IMR-90 (cell line): Measurements from ENCODE around the gene ARX. TPM values are rescaled to one million over a fixed set of nuclear protein-coding genes. Genes with fewer than 3 reads are reported as not detected.

Source experiments
- ATAC-seq: fragments of 200-7000 bp; cut with Tn5 transposase; 2 replicates; pipeline ENCODE4 v1.9.1; 2020; ENCODE audit warnings: low read depth, mild to moderate bottlenecking, moderate library complexity
- BruUV-seq: library from RNA; stranded (reverse); fragments of 400-500 nt; replicated peaks from 2 replicates; lab custom pipeline; 2021; lab: Mats Ljungman, UMichigan
- CTCF ChIA-PET: fragments of 300-600 bp; formaldehyde crosslinking; extraction: SDS; loops from one replicate; lab custom pipeline; 2021; ENCODE audit warnings: antibody characterized with exemption; lab: Yijun Ruan, JAX
- POLR2A ChIA-PET: fragments of 300-600 bp; sonication (Branson Sonifier 250); formaldehyde crosslinking; loops from one replicate; lab custom pipeline; 2022; ENCODE audit warnings: antibody characterized with exemption; ENCODE audit not compliant: unreplicated experiment; lab: Charles Lee
- DNase-seq: peaks from one replicate; pipeline ENCODE4 v3.0.0; 2013
- H2AFZ ChIP-seq: replicated peaks from 2 replicates; pipeline ENCODE3; 2013; ENCODE audit warnings: low read length, mild to moderate bottlenecking; ENCODE audit not compliant: poor library complexity
- H2AK5ac ChIP-seq: 2 replicates; pipeline ENCODE4 v1.6.1; 2013; ENCODE audit warnings: low read depth, low read length, inconsistent platforms
- H2AK9ac ChIP-seq: replicated peaks from 2 replicates; pipeline ENCODE3; 2013; ENCODE audit warnings: mild to moderate bottlenecking, low read depth, low read length, moderate library complexity; ENCODE audit not compliant: poor library complexity
- H2BK120ac ChIP-seq: 2 replicates; pipeline ENCODE4 v1.6.1; 2013; ENCODE audit warnings: low read depth, low read length, inconsistent platforms
- H2BK15ac ChIP-seq: 3 replicates; pipeline ENCODE4 v1.6.1; 2013; ENCODE audit warnings: low read depth, low read length, inconsistent platforms
- H2BK20ac ChIP-seq: 2 replicates; pipeline ENCODE4 v1.6.1; 2013; ENCODE audit warnings: low read depth, mild to moderate bottlenecking, inconsistent platforms, low read length, moderate library complexity
- H2BK5ac ChIP-seq: 2 replicates; pipeline ENCODE4 v1.6.1; 2013; ENCODE audit warnings: mild to moderate bottlenecking, low read depth, low read length, inconsistent platforms; ENCODE audit not compliant: poor library complexity, severe bottlenecking
- H3K14ac ChIP-seq: replicated peaks from 2 replicates; pipeline ENCODE4 v1.6.1; 2013; ENCODE audit warnings: low read depth, low read length, inconsistent platforms
- H3K18ac ChIP-seq: 2 replicates; pipeline ENCODE4 v1.6.1; 2013; ENCODE audit warnings: low read depth, low read length, control low read depth
- H3K23ac ChIP-seq: 2 replicates; pipeline ENCODE4 v1.6.1; 2013; ENCODE audit warnings: low read depth, low read length, inconsistent platforms
- H3K27ac ChIP-seq: 2 replicates; pipeline ENCODE4 v1.5.1; 2013; ENCODE audit warnings: mild to moderate bottlenecking, control low read depth, low read length; ENCODE audit not compliant: insufficient read depth
- H3K27me3 ChIP-seq: 2 replicates; pipeline ENCODE4 v1.6.1; 2013; ENCODE audit warnings: low read length; ENCODE audit not compliant: control insufficient read depth, insufficient read depth
- H3K36me3 ChIP-seq: 2 replicates; pipeline ENCODE4 v1.6.1; 2013; ENCODE audit warnings: low read length, mixed read lengths; ENCODE audit not compliant: control insufficient read depth, insufficient read depth
- H3K4ac ChIP-seq: 2 replicates; pipeline ENCODE4 v1.6.1; 2013; ENCODE audit warnings: low read depth, low read length, inconsistent platforms
- H3K4me1 ChIP-seq: 2 replicates; pipeline ENCODE4 v1.6.1; 2013; ENCODE audit warnings: low read length, mixed read lengths; ENCODE audit not compliant: control insufficient read depth, insufficient read depth
- H3K4me2 ChIP-seq: 2 replicates; pipeline ENCODE4 v1.6.1; 2013; ENCODE audit warnings: low read depth, mild to moderate bottlenecking, control low read depth, low read length, moderate library complexity
- H3K4me3 ChIP-seq: 2 replicates; pipeline ENCODE4 v1.5.1; 2013; ENCODE audit warnings: low read depth, mild to moderate bottlenecking, control low read depth, low read length, moderate library complexity; ENCODE audit not compliant: insufficient read depth
- H3K56ac ChIP-seq: 2 replicates; pipeline ENCODE4 v1.6.1; 2013; ENCODE audit warnings: low read length, inconsistent platforms; ENCODE audit not compliant: insufficient read depth; ENCODE audit errors: extremely low read depth
- H3K79me1 ChIP-seq, 2 experiments: 2 replicates each; pipeline ENCODE4 v1.6.1; 2013; ENCODE audit warnings: low read length in 2 of 2, inconsistent platforms in 1 of 2, low read depth in 1 of 2
- H3K9ac ChIP-seq: 2 replicates; pipeline ENCODE4 v1.6.1; 2013; ENCODE audit warnings: low read depth, low read length, control low read depth
- H3K9me1 ChIP-seq: 2 replicates; pipeline ENCODE4 v1.6.1; 2013; ENCODE audit warnings: low read length, inconsistent platforms; ENCODE audit not compliant: insufficient read depth
- H3K9me3 ChIP-seq: 2 replicates; pipeline ENCODE4 v1.6.1; 2013; ENCODE audit warnings: low read length; ENCODE audit not compliant: control insufficient read depth, insufficient read depth
- H4K20me1 ChIP-seq: 2 replicates; pipeline ENCODE4 v1.6.1; 2013; ENCODE audit warnings: low read length, inconsistent platforms; ENCODE audit not compliant: insufficient read depth
- H4K5ac ChIP-seq: 2 replicates; pipeline ENCODE4 v1.6.1; 2013; ENCODE audit warnings: mild to moderate bottlenecking, low read depth, low read length, control low read depth
- H4K8ac ChIP-seq, 2 experiments: 2 replicates each; pipeline ENCODE4 v1.6.1; 2013; ENCODE audit warnings: low read depth in 2 of 2, low read length in 2 of 2, control low read depth in 1 of 2, inconsistent platforms in 1 of 2
- H4K91ac ChIP-seq: 2 replicates; pipeline ENCODE4 v1.6.1; 2013; ENCODE audit warnings: low read depth, low read length, inconsistent platforms; ENCODE audit not compliant: insufficient read depth
- BHLHE40 ChIP-seq: fragments of 150-350 bp; IDR thresholded peaks from 2 replicates; pipeline ENCODE4 v1.6.1; 2016; ENCODE audit warnings: mild to moderate bottlenecking, low read depth, low read length
- CHD1 ChIP-seq: IDR thresholded peaks from 2 replicates; pipeline ENCODE4 v1.6.1; 2012; ENCODE audit warnings: low read depth, low read length, improper control_type of control experiment
- FOS ChIP-seq: fragments of 150-350 bp; IDR thresholded peaks from 2 replicates; pipeline ENCODE4 v1.6.1; 2016; ENCODE audit warnings: low read depth, low read length
- MAZ ChIP-seq: IDR thresholded peaks from 2 replicates; pipeline ENCODE4 v1.6.1; 2012; ENCODE audit warnings: low read depth, mild to moderate bottlenecking, low read length, improper control_type of control experiment, moderate library complexity, borderline replicate concordance
- MXI1 ChIP-seq: IDR thresholded peaks from 2 replicates; pipeline ENCODE4 v1.6.1; 2012; ENCODE audit warnings: low read depth, mild to moderate bottlenecking, low read length, moderate library complexity, borderline replicate concordance
- NFE2L2 ChIP-seq: fragments of 150-350 bp; IDR thresholded peaks from 2 replicates; pipeline ENCODE4 v1.6.1; 2016; ENCODE audit warnings: low read depth, mild to moderate bottlenecking, low read length
- RCOR1 ChIP-seq: IDR thresholded peaks from 2 replicates; pipeline ENCODE4 v1.6.1; 2012; ENCODE audit warnings: mild to moderate bottlenecking, low read length, improper control_type of control experiment; ENCODE audit not compliant: insufficient replicate concordance
- SMC3 ChIP-seq: fragments of 150-350 bp; IDR thresholded peaks from 2 replicates; pipeline ENCODE4 v1.6.1; 2016; ENCODE audit warnings: low read depth, mild to moderate bottlenecking, antibody characterized with exemption, low read length, moderate library complexity
- USF2 ChIP-seq: fragments of 150-350 bp; IDR thresholded peaks from 2 replicates; pipeline ENCODE4 v1.6.1; 2017; ENCODE audit warnings: mild to moderate bottlenecking, antibody characterized with exemption, low read length, low read depth
- WGBS, 2 experiments: methylation state at CpG; one replicate each; pipeline versions ENCODE4 v1.1.5 to v1.1.7; 2013; ENCODE audit warnings: missing lambda C conversion rate in 2 of 2; ENCODE audit not compliant: insufficient read length in 1 of 2; ENCODE audit errors: extremely low coverage in 2 of 2; 5-methylcytosine and 5-hydroxymethylcytosine counted together
- dilution Hi-C: fragments of 300-500 bp; cut with HindIII; formaldehyde crosslinking; loops from one replicate; pipeline ENCODE4 v1.14.3; 2018; ENCODE audit warnings: low sequenced_read_pairs; ENCODE audit not compliant: unreplicated experiment
- in situ Hi-C: fragments of 300-500 bp; cut with MboI; formaldehyde crosslinking; loops from 3 replicates; pipeline ENCODE4 v1.14.3; 2019; ENCODE audit warnings: low sequenced_read_pairs, inconsistent platforms, mixed read lengths
- intact Hi-C: fragments of 100-400 bp; cut with micrococcal nuclease; formaldehyde crosslinking; loops from 2 replicates; pipeline ENCODE4 v1.10.0; 2022
- polyA plus RNA-seq, 3 experiments: library from polyadenylated mRNA; depleted of rRNA; stranded (reverse); fragments of >200 nt; gene quantifications; 2 replicates each; pipeline ENCODE4 v1.2.3, GENCODE V29; 2012; ENCODE audit warnings: low replicate concordance in 1 of 3
- total RNA-seq: library from RNA; depleted of rRNA; stranded (reverse); fragments of >200 nt; gene quantifications from 2 replicates; pipeline ENCODE4 v1.2.3, GENCODE V29; 2012
- TF ChIP-seq, protein P1 (sequence below): fragments of 150-350 bp; IDR thresholded peaks from 2 replicates; pipeline ENCODE4 v1.6.1; 2016; ENCODE audit warnings: low read depth, mild to moderate bottlenecking, low read length, moderate library complexity, borderline replicate concordance

Gene ARX
- total and polyA plus RNA-seq, 2 of the 4 experiments (the other 2 are of a cell fraction), result not detected

DNA sequence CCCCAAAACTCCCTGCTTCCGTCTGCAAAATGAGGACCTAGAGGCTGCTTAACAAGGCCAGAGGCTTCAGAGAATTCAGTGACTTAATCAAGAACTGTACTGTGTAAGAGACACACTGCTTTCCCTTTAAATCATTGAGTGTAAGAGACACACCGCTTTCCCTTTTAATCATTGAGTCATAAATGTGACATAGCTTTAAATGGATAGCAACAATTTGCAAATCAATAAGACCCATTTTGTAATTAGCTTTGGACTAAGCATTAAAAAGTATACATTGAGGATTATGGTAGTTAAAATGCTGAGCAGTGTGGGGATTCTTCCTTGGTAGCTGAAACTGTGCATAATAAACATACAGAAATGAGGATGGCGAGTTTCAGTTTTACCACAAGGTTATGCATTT is 31.8 kb downstream of the ARX start:
- Histone ChIP-seq H4K8ac (no peak overlapping the region), H3K14ac (no peak overlapping the region), H3K4ac (no peak overlapping the region), H2BK15ac (no peak overlapping the region), H3K23ac (no peak overlapping the region), H3K56ac (no peak overlapping the region), H3K36me3 (no peaks in the 10 kb centered on the region), H2BK20ac (no peak overlapping the region), H2AK5ac (no peak overlapping the region), H3K27me3 (no peaks in the 10 kb centered on the region), H3K18ac (no peak overlapping the region), H3K4me2 (no peak overlapping the region), H2AFZ (no peak overlapping the region), H3K9me3 (no peaks in the 10 kb centered on the region), H3K9ac (no peak overlapping the region), H3K4me3 (no peak overlapping the region), H4K20me1 (no peaks in the 10 kb centered on the region), H2AK9ac (no peak overlapping the region), H2BK5ac (no peak overlapping the region), H4K5ac (no peak overlapping the region), H2BK120ac (no peak overlapping the region), H4K91ac (no peak overlapping the region), H3K27ac (no peak overlapping the region), H3K9me1 (0 out of 2 replicates have a peak, but pooled peaks cover 3% of the 10 kb centered on the region), H3K4me1 (no peaks in the 10 kb centered on the region; the same call in 1 of the 2 replicates), H3K79me1 (no peaks in the 10 kb centered on the region)
- TF ChIP-seq, protein P1, sequence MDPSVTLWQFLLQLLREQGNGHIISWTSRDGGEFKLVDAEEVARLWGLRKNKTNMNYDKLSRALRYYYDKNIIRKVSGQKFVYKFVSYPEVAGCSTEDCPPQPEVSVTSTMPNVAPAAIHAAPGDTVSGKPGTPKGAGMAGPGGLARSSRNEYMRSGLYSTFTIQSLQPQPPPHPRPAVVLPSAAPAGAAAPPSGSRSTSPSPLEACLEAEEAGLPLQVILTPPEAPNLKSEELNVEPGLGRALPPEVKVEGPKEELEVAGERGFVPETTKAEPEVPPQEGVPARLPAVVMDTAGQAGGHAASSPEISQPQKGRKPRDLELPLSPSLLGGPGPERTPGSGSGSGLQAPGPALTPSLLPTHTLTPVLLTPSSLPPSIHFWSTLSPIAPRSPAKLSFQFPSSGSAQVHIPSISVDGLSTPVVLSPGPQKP, result no peak
- TF ChIP-seq USF2, result no peak
- TF ChIP-seq SMC3, result no peak
- no peak for TF ChIP-seq NFE2L2
- TF ChIP-seq RCOR1, result no peak
- no peak for TF ChIP-seq BHLHE40
- no peak for TF ChIP-seq FOS
- no peak for TF ChIP-seq CHD1
- TF ChIP-seq MXI1, result no peak
- no peak for TF ChIP-seq MAZ
- no CpG with 5 or more reads among the region's 3 CpGs for WGBS, 2 experiments
- ChIA-PET POLR2A (no interaction called here), CTCF (no interaction called here)
- dilution Hi-C loops, result no loop called here
- BruUV-seq, result no TSS peak
- intact Hi-C loops, result no loop called here
- DNase-seq, result no peak
- in situ Hi-C loops, result no loop called here
- ATAC-seq, result no peak
